Measurements from ENCODE around the gene CCNL2.
A peak's percentile ranks its signal among the peaks of the same experiment; 100 is the strongest.

Gene CCNL2

GRCh38 chr1:1400576-1401456, 1.7 kb upstream of the CCNL2 start:
- no peak overlapping the region for H2BK15ac ChIP-seq (ENCODE audit: low read length)
- no peaks in the 10 kb centered on the region for H3K27me3 ChIP-seq (ENCODE audit: control insufficient read depth in 3 of 3, insufficient read depth in 3 of 3, low read depth in 1 of 3, low read length in 3 of 3)
- H4K91ac ChIP-seq (ENCODE audit: low read depth, low read length, poor library complexity): no peak overlapping the region
- H3K79me1 ChIP-seq (ENCODE audit: low read depth, low read length): peaks cover 28% of the 10 kb centered on the region
- H3K23ac ChIP-seq (ENCODE audit: low read depth, low read length, poor library complexity): peak overlapping the region; percentile 98
- peaks cover 11 to 14% of the 10 kb centered on the region in 2 donors for H3K4me1 ChIP-seq (ENCODE audit: control insufficient read depth in 2 of 2, insufficient read depth in 1 of 2, low read depth in 1 of 2, low read length in 2 of 2)
- no peak overlapping the region for H3K4ac ChIP-seq (ENCODE audit: low read length)
- H3K14ac ChIP-seq (ENCODE audit: low read length): no peak overlapping the region
- no peak overlapping the region for H2BK120ac ChIP-seq (ENCODE audit: low read depth, low read length)
- no peak for DNase-seq (ENCODE audit: low spot score)
- no peak overlapping the region for H2AFZ ChIP-seq (ENCODE audit: low read length)
- H3K27ac ChIP-seq (replicated peaks; ENCODE audit: low read length): no peak overlapping the region
- peak overlapping the region; percentile 91 for H3K4me2 ChIP-seq (ENCODE audit: insufficient read depth, low read length, poor library complexity, severe bottlenecking)
- H2AK5ac ChIP-seq (ENCODE audit: low read depth, low read length): no peak overlapping the region
- H3K18ac ChIP-seq (ENCODE audit: low read length): no peak overlapping the region
- no peak overlapping the region for H2BK5ac ChIP-seq (ENCODE audit: low read length)
- H4K8ac ChIP-seq (ENCODE audit: low read depth, low read length): no peak overlapping the region
- no peak overlapping the region for H2BK12ac ChIP-seq (ENCODE audit: low read length)
- peaks cover 51 to 78% of the 10 kb centered on the region in 2 donors for H3K36me3 ChIP-seq (replicated peaks in 1 of 2; ENCODE audit: control insufficient read depth in 2 of 2, insufficient read depth in 2 of 2, low read length in 2 of 2)
- peak overlapping the region; percentile 15 to 84 for H3K4me3 ChIP-seq (ENCODE audit: low read length in 2 of 2)
- WGBS, 2 donors (ENCODE audit: extremely low coverage in 2 of 2, insufficient read length in 2 of 2, insufficient replicate concordance in 1 of 2): no CpG with 5 or more reads among the region's 22 CpGs
- H3K9me3 ChIP-seq (replicated peaks in 1 of 2; ENCODE audit: control insufficient read depth in 2 of 2, insufficient read depth in 1 of 2, low read depth in 1 of 2, low read length in 2 of 2): no peaks in the 10 kb centered on the region
- peak overlapping the region; percentile 100 for H3K9ac ChIP-seq (ENCODE audit: low read depth, low read length, poor library complexity)

GRCh38 chr1:1399872-1400575, 889 bp upstream of the CCNL2 start:
- Histone ChIP-seq H3K4ac (ENCODE audit: low read length) (peak overlapping the region; percentile 1), H3K4me3 (ENCODE audit: low read length in 2 of 2) (peak overlapping the region; percentile 84 to 98), H4K91ac (ENCODE audit: low read depth, low read length, poor library complexity) (peak overlapping the region; percentile 97), H3K4me1 (ENCODE audit: control insufficient read depth in 2 of 2, insufficient read depth in 1 of 2, low read depth in 1 of 2, low read length in 2 of 2) (peaks cover 11 to 14% of the 10 kb centered on the region in 2 donors), H2AFZ (ENCODE audit: low read length) (peak overlapping the region; percentile 91), H3K4me2 (ENCODE audit: insufficient read depth, low read length, poor library complexity, severe bottlenecking) (peak overlapping the region; percentile 91), H4K8ac (ENCODE audit: low read depth, low read length) (peak overlapping the region; percentile 79), H3K23ac (ENCODE audit: low read depth, low read length, poor library complexity) (peak overlapping the region; percentile 98), H3K36me3 (replicated peaks in 1 of 2; ENCODE audit: control insufficient read depth in 2 of 2, insufficient read depth in 2 of 2, low read length in 2 of 2) (peaks cover 52 to 78% of the 10 kb centered on the region in 2 donors), H3K9ac (ENCODE audit: low read depth, low read length, poor library complexity) (peak overlapping the region; percentile 100), H3K27me3 (ENCODE audit: control insufficient read depth in 3 of 3, insufficient read depth in 3 of 3, low read depth in 1 of 3, low read length in 3 of 3) (no peaks in the 10 kb centered on the region), H3K79me1 (ENCODE audit: low read depth, low read length) (peaks cover 26% of the 10 kb centered on the region), H3K9me3 (replicated peaks in 1 of 2; ENCODE audit: control insufficient read depth in 2 of 2, insufficient read depth in 1 of 2, low read depth in 1 of 2, low read length in 2 of 2) (no peaks in the 10 kb centered on the region), H2BK5ac (ENCODE audit: low read length) (peak overlapping the region; percentile 79), H3K18ac (ENCODE audit: low read length) (peak overlapping the region; percentile 98), H2BK15ac (ENCODE audit: low read length) (peak overlapping the region; percentile 2), H3K27ac (replicated peaks; ENCODE audit: low read length) (peak overlapping the region; percentile 34), H2AK5ac (ENCODE audit: low read depth, low read length) (peak overlapping the region; percentile 58), H2BK120ac (ENCODE audit: low read depth, low read length) (peak overlapping the region; percentile 47), H2BK12ac (ENCODE audit: low read length) (peak overlapping the region; percentile 70), H3K14ac (ENCODE audit: low read length) (peak overlapping the region; percentile 100)
- no CpG with 5 or more reads among the region's 34 CpGs for WGBS, 2 donors (ENCODE audit: extremely low coverage in 2 of 2, insufficient read length in 2 of 2, insufficient replicate concordance in 1 of 2)
- DNase-seq (ENCODE audit: low spot score): no peak

- Histone ChIP-seq H3K4me1 (ENCODE audit: control insufficient read depth in 2 of 2, insufficient read depth in 1 of 2, low read depth in 1 of 2, low read length in 2 of 2) (peaks cover 11 to 14% of the 10 kb centered on the region in 2 donors), H3K23ac (ENCODE audit: low read depth, low read length, poor library complexity) (peak overlapping the region; percentile 98)
Observed at GRCh38 chr1:1398677-1399186, 403 bp downstream of the CCNL2 start.

More at GRCh38 chr1:1398677-1399186, 403 bp downstream of the CCNL2 start:
- Histone ChIP-seq H3K4me2 (ENCODE audit: insufficient read depth, low read length, poor library complexity, severe bottlenecking) (peak overlapping the region; percentile 90), H3K27ac (replicated peaks; ENCODE audit: low read length) (no peak overlapping the region), H2BK15ac (ENCODE audit: low read length) (peak overlapping the region; percentile 62), H3K36me3 (replicated peaks in 1 of 2; ENCODE audit: control insufficient read depth in 2 of 2, insufficient read depth in 2 of 2, low read length in 2 of 2) (peaks cover 46 to 80% of the 10 kb centered on the region in 2 donors), H2BK120ac (ENCODE audit: low read depth, low read length) (peak overlapping the region; percentile 89), H3K27me3 (ENCODE audit: control insufficient read depth in 3 of 3, insufficient read depth in 3 of 3, low read depth in 1 of 3, low read length in 3 of 3) (no peaks in the 10 kb centered on the region), H2AK5ac (ENCODE audit: low read depth, low read length) (peak overlapping the region; percentile 98), H3K9ac (ENCODE audit: low read depth, low read length, poor library complexity) (peak overlapping the region; percentile 100), H2BK12ac (ENCODE audit: low read length) (peak overlapping the region; percentile 53), H4K8ac (ENCODE audit: low read depth, low read length) (no peak overlapping the region), H3K4ac (ENCODE audit: low read length) (peak overlapping the region; percentile 80), H2BK5ac (ENCODE audit: low read length) (peak overlapping the region; percentile 79), H3K9me3 (replicated peaks in 1 of 2; ENCODE audit: control insufficient read depth in 2 of 2, insufficient read depth in 1 of 2, low read depth in 1 of 2, low read length in 2 of 2) (no peaks in the 10 kb centered on the region), H3K18ac (ENCODE audit: low read length) (peak overlapping the region; percentile 99), H3K14ac (ENCODE audit: low read length) (peak overlapping the region; percentile 87), H4K91ac (ENCODE audit: low read depth, low read length, poor library complexity) (no peak overlapping the region), H3K4me3 (ENCODE audit: low read length in 2 of 2) (peak overlapping the region; percentile 84 to 98), H3K79me1 (ENCODE audit: low read depth, low read length) (peaks cover 24% of the 10 kb centered on the region), H2AFZ (ENCODE audit: low read length) (peak overlapping the region; percentile 90)
- no peak for DNase-seq (ENCODE audit: low spot score)
- no CpG with 5 or more reads among the region's 54 CpGs for WGBS, 2 donors (ENCODE audit: extremely low coverage in 2 of 2, insufficient read length in 2 of 2, insufficient replicate concordance in 1 of 2)
